ENCODE data around the gene PRKAG2. TPM values are rescaled to one million over a fixed set of nuclear protein-coding genes. Genes with fewer than 3 reads are reported as not detected.
A peak's percentile ranks its signal among the peaks of the same experiment; 100 is the strongest.

PRKAG2 gene
- total RNA-seq, 1 experiment from 2014 or later, result 28.2 TPM

DNA sequence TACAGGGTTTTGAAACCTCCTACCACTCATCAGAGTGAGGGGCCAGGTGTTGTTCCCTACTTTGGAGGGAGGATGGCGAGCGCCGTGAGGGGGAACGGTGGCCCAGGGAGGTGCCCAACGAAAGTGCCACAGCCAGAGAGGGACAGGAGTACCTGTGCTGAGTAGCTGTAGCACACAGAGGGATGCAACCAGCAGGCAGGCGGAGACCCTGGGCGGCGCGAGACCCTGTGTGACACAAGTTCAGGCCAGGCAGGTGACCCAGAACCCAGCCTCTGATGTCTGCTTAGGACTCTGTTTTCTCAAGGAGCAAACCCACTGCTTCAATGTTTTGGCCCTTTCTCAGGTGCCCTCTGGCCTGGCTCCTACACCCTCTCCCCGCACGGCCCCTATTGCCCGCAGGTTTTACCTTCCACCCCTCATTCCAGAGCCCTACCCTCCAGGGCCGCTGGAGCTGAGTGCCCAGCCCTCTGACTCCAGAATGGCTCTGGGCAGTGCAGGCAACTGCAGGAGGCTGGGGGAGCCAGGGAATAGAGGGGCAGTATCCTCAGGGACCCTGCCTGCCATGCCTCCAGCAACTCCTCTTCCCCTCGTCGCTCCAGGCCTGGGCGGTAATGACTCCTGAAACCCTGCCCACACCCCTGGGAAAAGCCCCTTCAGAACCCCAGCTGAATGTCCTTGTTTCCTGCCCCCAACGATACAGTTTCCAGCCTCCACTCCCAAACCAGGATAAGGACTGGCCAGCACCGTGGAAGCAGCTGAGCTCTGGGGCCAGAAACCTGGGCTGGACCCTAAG lies 193.1 kb downstream of the PRKAG2 start:
- H3K27ac ChIP-seq, result no peak overlapping the region

DNA sequence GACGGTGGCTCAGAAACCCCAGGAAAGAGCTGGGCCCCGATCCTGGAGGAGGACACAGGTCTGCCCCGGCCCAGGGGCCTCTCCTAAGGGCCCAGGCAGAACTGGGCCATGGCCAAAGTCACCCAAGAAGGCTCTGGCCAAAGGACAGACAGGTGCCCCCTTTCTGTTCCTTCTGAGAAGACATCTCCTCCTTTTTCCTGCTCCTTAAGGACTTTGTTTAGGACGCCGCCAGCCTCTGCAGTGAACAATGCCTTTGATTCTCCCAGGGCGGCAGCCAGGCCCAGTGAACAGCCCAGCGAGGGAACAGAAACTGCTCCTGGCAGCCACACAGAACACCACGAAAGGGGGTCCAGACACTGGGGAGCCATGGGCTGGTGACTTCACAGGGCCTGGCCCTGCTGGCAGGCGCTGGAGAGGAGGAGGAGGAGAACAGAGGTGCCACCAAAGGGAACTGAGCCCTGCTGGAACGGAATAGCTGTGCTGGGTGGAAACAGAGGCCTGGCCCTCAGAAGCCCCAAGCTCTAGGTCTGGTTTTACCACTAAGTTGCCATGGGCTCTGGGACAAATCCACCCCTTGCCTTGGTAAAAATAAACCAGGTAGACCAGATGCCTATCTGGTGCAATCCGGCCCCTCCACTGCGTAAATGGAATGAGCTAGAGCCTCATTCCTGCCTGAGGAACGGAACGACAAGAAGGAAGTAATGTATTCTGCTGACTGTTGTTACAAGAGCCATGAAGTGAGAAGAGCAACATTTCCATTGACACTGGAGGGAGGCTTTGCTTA lies 193.9 kb downstream of the PRKAG2 start:
- Histone ChIP-seq H3K27ac (no peak overlapping the region), H3K27me3 (replicated peaks) (no peaks in the 10 kb centered on the region), H3K4me1 (replicated peaks) (peaks cover 40% of the 10 kb centered on the region), H3K36me3 (no peaks in the 10 kb centered on the region; the same call in none of the 2 replicates), H3K4me3 (no peak overlapping the region), H3K9me3 (replicated peaks) (no peaks in the 10 kb centered on the region)
- DNase-seq (ENCODE audit: low read depth in 1 of 2, low spot score in 2 of 2), result no peak

More for the DNA sequence above, 193.1 kb downstream of the PRKAG2 start:
- no peak overlapping the region for H3K4me3 ChIP-seq
- no peaks in the 10 kb centered on the region; the same call in none of the 2 replicates for H3K36me3 ChIP-seq
- no peaks in the 10 kb centered on the region for H3K9me3 ChIP-seq (replicated peaks)
- H3K27me3 ChIP-seq (replicated peaks), result no peaks in the 10 kb centered on the region
- no peak for DNase-seq (ENCODE audit: low read depth in 1 of 2, low spot score in 2 of 2)
- H3K4me1 ChIP-seq (replicated peaks), result peaks cover 48% of the 10 kb centered on the region

DNA sequence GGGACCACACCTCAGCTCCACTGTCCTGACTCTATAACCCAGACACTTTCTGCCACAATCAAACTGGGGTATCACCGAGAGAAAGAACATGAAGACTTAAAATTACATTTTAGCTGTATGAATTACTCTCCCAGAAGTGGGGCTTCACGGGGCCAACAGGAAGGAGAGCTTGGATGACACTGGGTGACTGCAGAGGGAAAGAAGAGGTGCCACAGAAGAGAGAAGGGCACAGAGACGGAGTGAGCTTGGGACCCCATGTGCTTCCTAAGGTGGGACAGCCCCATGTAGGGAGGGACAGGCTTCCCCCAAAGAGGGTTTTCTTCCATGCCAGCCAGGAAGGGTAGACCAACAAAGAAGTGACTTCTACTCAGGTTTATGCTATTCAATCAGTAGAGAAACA lies 195.2 kb downstream of the PRKAG2 start:
- Histone ChIP-seq H3K4me1 (replicated peaks) (peaks cover 27% of the 10 kb centered on the region), H3K9me3 (replicated peaks) (no peaks in the 10 kb centered on the region), H3K27ac (no peak overlapping the region), H3K4me3 (no peak overlapping the region), H3K36me3 (no peaks in the 10 kb centered on the region; the same call in 1 of the 2 replicates), H3K27me3 (replicated peaks) (no peaks in the 10 kb centered on the region)
- no peak for DNase-seq (ENCODE audit: low read depth in 1 of 2, low spot score in 2 of 2)

DNA sequence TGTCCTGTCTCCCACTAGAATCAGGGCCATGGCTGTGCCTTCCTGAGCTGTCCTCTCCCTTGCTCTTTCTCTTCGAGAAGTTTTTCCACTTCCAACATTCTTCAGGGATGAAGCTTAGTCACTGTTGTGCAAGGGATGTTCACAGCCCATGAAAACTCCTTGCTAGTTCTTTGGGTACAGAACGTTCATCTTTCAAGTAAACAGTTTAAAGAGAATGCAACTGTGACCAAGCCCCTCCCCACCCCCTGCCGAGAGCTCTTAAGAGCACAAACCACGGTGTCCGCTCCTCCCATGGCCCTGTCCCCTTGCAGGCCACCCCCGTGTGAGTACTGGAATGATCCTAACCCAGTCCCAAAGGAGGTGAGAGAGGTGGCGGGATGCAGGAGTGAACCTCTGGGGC lies 196.1 kb downstream of the PRKAG2 start:
- no peak overlapping the region for H3K27ac ChIP-seq
- no peaks in the 10 kb centered on the region; the same call in 1 of the 2 replicates for H3K36me3 ChIP-seq
- no peaks in the 10 kb centered on the region for H3K9me3 ChIP-seq (replicated peaks)
- peak in 1 of 2 experiments; percentile 26 for DNase-seq (ENCODE audit: low read depth in 1 of 2, low spot score in 2 of 2)
- no peak overlapping the region for H3K4me3 ChIP-seq
- H3K4me1 ChIP-seq (replicated peaks), result peaks cover 18% of the 10 kb centered on the region
- H3K27me3 ChIP-seq (replicated peaks), result no peaks in the 10 kb centered on the region

DNA sequence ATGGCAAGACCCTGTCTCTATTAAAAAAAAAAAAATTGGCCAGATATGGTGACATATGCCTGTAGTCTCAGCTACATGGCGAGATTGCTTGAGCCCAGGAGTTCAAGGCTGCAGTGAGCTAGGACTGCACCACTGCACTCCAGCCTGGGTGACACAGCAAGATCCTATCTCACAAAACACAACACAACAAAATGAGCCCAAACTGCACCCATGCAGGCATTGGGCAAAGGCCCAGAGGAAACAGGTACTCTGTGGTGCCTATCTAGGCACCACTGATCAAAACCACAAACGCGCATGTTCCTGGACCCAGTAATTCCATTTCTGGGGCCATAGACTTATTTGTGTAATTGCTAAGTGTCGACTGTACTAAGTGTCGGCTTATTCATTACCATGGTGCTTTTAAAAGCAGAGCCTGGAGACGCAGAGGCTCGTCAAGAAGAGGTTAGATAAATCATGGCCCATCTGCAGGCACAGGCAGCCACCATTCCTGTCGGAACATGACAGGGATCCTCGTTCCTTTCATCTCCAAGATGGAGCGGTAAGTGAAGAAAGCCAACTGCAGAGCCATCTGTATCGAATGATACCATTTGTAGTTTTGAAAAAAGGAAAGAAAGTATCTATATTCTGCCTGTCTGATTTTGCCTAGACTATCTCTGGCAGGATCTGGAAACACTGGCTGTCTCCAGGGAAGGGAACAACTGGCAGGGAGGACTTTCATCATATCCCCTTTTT lies 196.9 kb downstream of the PRKAG2 start:
- H3K4me1 ChIP-seq (replicated peaks), result peaks cover 18% of the 10 kb centered on the region
- H3K9me3 ChIP-seq (replicated peaks), result no peaks in the 10 kb centered on the region
- H3K36me3 ChIP-seq, result no peaks in the 10 kb centered on the region; the same call in 1 of the 2 replicates
- no peak overlapping the region for H3K27ac ChIP-seq
- no peak for DNase-seq (ENCODE audit: low read depth in 1 of 2, low spot score in 2 of 2)
- no peaks in the 10 kb centered on the region for H3K27me3 ChIP-seq (replicated peaks)
- H3K4me3 ChIP-seq, result no peak overlapping the region

DNA sequence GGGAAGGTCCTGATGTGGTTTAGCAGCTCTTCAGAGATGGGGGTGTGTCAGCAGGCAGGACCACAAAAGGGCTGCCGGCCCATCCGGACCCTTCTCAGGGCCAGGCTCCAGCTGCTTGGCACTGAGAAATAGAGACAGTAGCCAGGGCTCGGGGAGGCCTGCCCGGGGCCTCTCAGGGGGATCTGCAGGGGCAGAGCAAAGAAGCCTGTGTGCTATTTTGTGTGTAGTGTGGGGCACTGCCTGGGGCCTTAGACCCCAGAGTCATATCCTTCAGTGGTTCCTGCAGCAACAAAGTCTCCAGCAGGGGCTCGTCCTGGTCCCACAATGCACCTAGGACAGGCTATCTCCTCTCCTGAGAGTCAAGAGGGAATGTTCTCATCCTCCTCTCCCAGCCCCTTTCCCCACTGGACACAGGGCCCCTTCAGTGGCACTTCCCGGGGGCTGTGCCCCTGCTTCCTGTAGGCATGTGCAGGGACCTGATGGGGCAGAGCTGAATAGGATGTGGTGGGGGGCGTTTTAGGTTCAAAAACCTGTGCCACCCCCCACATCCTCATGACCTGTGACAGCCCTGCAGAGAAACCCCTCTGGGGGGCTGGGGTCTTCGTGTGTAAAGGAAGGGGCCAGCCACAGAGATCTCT lies 197.7 kb downstream of the PRKAG2 start:
- Histone ChIP-seq H3K9me3 (replicated peaks) (no peaks in the 10 kb centered on the region), H3K4me3 (no peak overlapping the region), H3K36me3 (peaks cover 2% of the 10 kb centered on the region), H3K4me1 (replicated peaks) (peaks cover 18% of the 10 kb centered on the region), H3K27me3 (replicated peaks) (no peaks in the 10 kb centered on the region), H3K27ac (no peak overlapping the region)
- no peak for DNase-seq (ENCODE audit: low read depth in 1 of 2, low spot score in 2 of 2)

DNA sequence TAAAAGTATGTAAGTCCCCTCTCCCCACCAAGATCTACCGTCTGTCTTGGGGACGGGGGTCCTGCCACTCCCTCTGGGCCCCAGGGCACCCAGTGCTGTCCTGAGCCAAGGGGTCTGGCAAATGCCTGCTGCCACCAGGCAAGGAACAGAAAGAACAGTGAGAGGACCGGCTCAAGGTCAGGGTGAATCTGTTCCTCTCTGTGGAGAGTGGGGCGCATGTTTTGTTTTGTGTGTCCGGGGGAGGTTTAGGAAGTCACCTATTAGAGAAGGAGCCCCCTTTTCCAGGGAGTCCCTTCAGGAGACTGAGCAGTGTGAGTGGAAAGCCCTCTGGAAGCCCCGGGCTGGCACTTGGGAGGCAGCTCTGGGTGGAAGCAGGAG lies 198.7 kb downstream of the PRKAG2 start:
- Histone ChIP-seq H3K27ac (no peak overlapping the region), H3K9me3 (replicated peaks) (no peaks in the 10 kb centered on the region), H3K36me3 (peaks cover 4% of the 10 kb centered on the region), H3K4me3 (no peak overlapping the region), H3K27me3 (replicated peaks) (no peaks in the 10 kb centered on the region), H3K4me1 (replicated peaks) (peaks cover 15% of the 10 kb centered on the region)
- no peak for DNase-seq (ENCODE audit: low read depth in 1 of 2, low spot score in 2 of 2)

DNA sequence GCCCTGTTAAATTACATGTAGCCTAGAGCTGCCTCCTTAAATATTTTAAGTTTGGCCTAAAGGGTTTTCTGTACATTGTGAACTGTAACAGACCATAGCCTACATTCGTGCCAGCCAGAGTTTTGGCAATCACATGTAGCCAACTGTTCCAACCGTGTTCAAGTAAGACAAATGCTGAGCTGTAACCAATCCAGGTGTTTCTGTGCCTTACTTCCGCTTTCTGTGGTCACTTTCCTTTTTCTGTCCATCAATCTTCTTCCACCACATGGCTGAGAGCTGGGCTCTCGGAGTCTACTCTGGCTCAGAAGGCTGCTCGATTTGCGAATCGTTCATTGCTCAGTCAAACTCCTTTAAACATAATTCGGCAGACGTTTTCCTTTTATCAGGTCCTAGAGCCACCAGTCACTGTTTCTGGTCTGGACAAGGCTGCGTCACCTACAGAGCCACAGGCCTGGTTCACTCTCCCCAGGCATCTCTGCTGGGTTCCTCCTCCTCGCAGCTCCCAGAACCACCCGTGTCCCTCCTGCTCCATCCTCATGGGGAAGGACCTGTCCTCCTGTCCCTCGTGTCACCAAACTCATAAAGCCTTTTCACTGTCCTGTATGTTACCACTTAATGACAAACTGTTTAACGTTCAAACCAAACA lies 199.2 kb downstream of the PRKAG2 start:
- H3K4me3 ChIP-seq, result no peak overlapping the region
- H3K27ac ChIP-seq, result no peak overlapping the region
- no peak for DNase-seq (ENCODE audit: low read depth in 1 of 2, low spot score in 2 of 2)
- no peaks in the 10 kb centered on the region for H3K27me3 ChIP-seq (replicated peaks)
- peaks cover 4% of the 10 kb centered on the region for H3K36me3 ChIP-seq
- H3K4me1 ChIP-seq (replicated peaks), result peaks cover 11% of the 10 kb centered on the region
- no peaks in the 10 kb centered on the region for H3K9me3 ChIP-seq (replicated peaks)

DNA sequence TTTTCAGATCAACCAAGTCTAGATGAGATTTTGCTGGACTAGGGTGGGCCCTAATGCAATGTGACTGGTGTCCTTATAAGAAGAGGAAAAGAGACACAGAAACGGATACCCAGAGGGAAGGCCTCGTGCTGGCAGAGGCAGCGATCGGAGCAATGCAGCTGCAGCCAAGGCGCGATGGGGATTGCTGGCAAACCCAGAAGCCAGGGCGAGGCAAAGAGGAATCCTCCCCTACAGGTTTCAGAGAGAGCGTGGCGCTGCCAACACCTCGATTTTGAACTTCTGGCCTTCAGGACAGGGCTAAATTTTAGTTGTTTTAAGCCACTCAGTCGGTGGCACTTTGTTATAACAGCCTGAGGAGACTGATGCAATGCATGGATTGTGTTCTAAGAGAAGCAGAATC lies 200.2 kb downstream of the PRKAG2 start:
- no peak for DNase-seq (ENCODE audit: low read depth in 1 of 2, low spot score in 2 of 2)
- Histone ChIP-seq H3K36me3 (peaks cover 4% of the 10 kb centered on the region), H3K4me3 (no peak overlapping the region), H3K4me1 (replicated peaks) (peaks cover 11% of the 10 kb centered on the region), H3K9me3 (replicated peaks) (no peaks in the 10 kb centered on the region), H3K27me3 (replicated peaks) (no peaks in the 10 kb centered on the region), H3K27ac (no peak overlapping the region)

DNA sequence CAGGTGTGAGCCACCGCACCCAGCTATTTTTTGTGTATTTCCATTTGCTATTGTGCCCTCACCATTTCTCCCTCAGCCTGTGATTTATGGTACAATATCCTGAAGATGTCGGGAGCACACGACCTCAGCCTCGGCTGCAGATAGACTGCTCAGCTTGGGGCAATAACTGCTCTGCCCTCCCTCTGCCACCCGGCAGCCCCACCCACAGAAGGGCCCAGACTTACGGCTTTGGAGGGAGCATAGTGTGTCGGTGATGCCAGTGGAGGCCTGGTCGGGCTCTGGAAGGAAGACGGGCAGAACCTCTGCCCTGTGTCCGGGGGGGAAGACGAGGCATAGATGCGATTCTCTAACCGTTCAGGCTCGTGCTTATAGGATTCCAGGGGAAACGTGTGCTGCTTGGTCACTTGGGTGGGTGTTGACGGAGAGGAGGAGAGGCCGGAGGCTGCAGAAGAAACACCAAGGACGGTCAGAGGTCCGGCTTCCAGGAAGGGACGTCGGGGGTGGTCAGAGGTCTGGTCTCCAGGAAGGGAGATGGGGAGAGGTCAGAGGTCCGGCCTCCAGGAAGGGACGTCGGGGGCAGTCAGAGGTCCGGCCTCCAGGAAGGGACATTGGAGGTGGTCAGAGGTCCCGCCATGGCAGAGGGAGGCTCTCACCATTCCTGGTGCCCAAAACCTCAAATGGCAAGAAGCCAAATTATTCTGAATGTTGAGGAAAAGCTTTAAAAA lies 201.6 kb downstream of the PRKAG2 start:
- Histone ChIP-seq H3K4me3 (no peak overlapping the region), H3K4me1 (replicated peaks) (peaks cover 7% of the 10 kb centered on the region), H3K27me3 (replicated peaks) (no peaks in the 10 kb centered on the region), H3K27ac (no peak overlapping the region), H3K9me3 (replicated peaks) (no peaks in the 10 kb centered on the region), H3K36me3 (peaks cover 4% of the 10 kb centered on the region)
- DNase-seq (ENCODE audit: low read depth in 1 of 2, low spot score in 2 of 2), result no peak

DNA sequence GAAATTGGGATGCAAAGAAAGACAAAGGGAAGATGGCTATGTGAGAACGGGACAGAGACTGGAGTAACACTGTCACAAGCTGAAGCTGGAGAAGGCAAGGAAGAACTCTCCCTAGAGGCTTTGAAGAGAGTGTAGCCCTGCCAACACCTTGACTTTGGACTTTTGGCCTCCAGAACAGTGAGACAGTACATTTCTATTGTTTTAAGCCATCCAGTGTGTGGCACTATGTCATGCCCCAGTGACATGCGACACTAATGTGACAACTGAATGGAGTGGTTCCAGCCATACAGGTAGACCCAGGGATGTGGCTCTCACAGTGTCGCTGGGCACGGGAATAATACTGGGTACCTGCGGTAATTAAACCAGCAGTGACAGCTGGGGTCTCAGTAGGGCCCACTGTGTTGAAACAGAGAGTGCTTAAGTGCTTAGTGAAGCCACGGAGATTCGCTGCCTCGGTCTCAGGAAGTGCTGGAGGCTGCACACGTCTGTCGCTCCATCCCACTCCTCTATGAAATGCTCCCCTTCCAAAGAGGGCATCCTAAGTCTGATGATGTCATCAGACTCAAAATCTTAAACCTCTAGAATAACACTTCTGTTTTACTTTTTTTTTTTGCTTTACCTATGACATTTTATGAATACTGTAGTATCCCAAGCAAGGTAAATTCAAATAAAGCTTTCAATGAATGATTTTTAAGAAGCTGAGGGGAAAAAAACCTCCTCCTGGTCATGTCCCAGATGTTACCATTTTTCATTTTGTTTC lies 202.6 kb downstream of the PRKAG2 start:
- no peaks in the 10 kb centered on the region for H3K9me3 ChIP-seq (replicated peaks)

DNA sequence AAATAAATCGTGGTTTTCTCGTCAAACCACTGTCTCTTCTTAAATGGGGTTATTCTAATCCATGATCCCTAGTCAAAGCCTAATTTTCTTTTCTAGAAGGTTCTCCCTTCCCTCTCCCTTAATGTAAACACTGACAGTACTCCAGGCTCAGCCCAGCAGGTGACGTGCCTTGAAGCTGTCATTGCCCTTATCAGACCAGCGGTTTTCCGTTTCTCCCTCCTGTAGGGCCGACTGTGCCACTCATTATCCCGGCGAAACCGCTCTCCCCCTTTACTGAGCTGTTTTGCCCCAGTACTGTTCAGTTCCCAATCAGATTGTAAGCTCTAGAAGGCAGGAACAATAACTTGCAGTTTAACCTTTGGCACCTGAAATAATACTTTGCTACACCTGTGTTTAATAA lies 203.7 kb downstream of the PRKAG2 start:
- H3K27ac ChIP-seq, result no peak overlapping the region
- H3K4me1 ChIP-seq (replicated peaks), result peaks cover 5% of the 10 kb centered on the region; the same call in 1 of the 2 replicates
- peaks cover 5% of the 10 kb centered on the region for H3K36me3 ChIP-seq
- no peak for DNase-seq (ENCODE audit: low read depth in 1 of 2, low spot score in 2 of 2)
- H3K27me3 ChIP-seq (replicated peaks), result no peaks in the 10 kb centered on the region
- no peak overlapping the region for H3K4me3 ChIP-seq
- no peaks in the 10 kb centered on the region for H3K9me3 ChIP-seq (replicated peaks)

More for the DNA sequence above, 202.6 kb downstream of the PRKAG2 start:
- Histone ChIP-seq H3K4me1 (replicated peaks) (peaks cover 5% of the 10 kb centered on the region; the same call in 1 of the 2 replicates), H3K27me3 (replicated peaks) (no peaks in the 10 kb centered on the region), H3K27ac (no peak overlapping the region), H3K36me3 (peaks cover 4% of the 10 kb centered on the region), H3K4me3 (no peak overlapping the region)
- no peak for DNase-seq (ENCODE audit: low read depth in 1 of 2, low spot score in 2 of 2)
